Fibroblast of skin of left biceps (primary cell): ENCODE results near the gene TACC2.
"Not testable (repeated sequence)": the region's sequence is repeated elsewhere in the genome, so short reads cannot be mapped to it uniquely, and the experiment has no call there.

Source experiments
- DNase-seq, 2 experiments: peaks; one replicate each; pipeline ENCODE4 v3.0.0-alpha.2; 2013; ENCODE audit warnings: low read depth in 2 of 2

Gene TACC2

GRCh38 chr10:122096181-122096580, 107.2 kb downstream of the TACC2 start:
- DNase-seq, result not testable (repeated sequence)

DNA sequence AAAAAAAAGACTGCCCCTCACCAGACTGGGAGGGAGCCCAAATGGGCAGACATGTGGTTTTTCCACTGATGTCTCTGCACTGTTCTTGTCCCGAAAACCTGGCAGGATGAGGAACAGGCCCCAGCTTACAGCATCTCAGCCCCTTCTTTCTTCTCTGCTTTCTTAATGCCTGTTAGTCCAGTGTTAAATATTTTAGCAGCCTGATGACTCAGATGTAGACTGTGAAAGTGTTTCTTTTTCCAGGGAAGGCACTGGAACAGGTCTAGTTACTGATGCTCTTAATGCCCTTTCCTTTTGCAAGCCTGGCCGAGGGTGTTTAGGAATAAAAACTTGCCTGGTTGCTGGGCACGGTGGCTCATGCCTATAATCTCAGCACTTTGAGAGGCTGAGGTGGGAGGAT, 107.7 kb downstream of the TACC2 start:
- DNase-seq, result no peak

DNA sequence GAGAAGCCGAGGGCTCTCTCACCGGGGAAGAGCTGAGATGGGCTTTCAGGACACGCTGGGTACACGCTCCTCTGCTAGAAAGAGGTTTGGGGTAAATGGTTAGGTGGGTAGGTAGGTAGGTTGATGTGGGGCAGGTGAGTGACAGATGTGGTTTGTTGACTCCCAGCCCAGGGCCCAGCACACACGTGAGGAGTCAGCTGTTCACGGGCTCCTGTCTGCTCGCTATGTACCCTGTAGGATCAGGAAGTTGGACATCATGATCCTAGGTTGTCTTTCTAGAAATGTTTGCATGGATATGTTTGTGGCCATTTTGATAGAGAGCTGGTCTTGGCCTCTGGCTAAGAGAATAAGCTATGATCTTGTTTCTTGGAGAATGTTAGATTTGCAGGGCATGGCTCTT, 109.0 kb downstream of the TACC2 start:
- DNase-seq, result no peak

GRCh38 chr10:122098924-122099323, 110.0 kb downstream of the TACC2 start:
- no peak for DNase-seq

GRCh38 chr10:122099562-122099961, 110.6 kb downstream of the TACC2 start:
- no peak for DNase-seq

GRCh38 chr10:122102146-122102868, 113.3 kb downstream of the TACC2 start:
- no peak for DNase-seq

DNA sequence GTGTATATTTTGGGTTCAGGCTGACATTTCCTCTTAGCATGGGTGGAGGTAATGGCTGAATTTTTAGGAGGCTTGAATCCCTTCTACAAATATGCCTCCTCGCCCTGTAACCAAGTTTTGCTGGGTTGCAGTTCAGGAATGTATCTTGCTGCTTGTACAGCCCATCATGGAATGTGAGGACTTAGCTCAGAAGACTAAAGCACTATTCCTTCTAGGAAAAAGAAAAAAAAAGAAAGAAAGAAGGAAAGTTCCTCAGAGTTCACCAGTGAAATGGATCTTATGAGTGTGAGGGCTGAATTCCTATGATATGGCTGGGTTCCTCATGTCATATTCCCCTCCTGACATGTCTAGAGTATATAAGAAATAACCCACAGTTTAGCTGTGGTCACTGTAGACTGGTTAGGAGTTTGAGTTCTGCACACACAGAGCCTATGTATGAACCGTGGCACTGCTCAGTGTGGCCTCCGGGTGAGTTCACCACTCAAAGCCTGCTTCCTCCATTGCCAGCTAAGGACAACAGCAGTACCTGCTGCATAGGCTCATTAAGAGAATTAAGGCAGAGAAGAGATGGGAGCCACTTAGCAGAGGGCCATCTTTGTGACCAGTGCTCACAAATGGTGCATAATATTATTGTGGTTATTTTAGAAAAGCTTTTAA, 114.0 kb downstream of the TACC2 start:
- DNase-seq, result no peak

- DNase-seq, result no peak
Observed at GRCh38 chr10:122103592-122103991, 114.6 kb downstream of the TACC2 start.

DNA sequence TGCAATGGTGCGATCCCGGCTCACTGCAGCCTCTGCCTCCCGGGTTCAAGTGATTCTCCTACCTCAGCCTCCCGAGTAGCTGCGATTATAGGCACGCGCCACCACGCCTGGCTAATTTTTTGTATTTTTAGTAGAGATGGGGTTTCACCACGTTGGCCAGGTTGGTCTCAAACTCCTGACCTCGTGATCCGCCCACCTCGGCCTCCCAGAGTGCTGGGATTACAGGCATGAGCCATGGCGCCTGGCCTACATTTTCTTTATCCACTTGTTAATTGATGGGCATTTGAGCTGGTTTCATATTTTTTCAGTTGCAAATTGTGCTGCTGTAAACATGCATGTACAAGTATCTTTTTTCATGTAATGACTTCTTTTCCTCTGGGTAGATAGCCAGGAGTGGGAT, 119.8 kb downstream of the TACC2 start:
- not testable (repeated sequence) for DNase-seq

- no peak for DNase-seq
Observed at GRCh38 chr10:122112021-122112616, 123.2 kb downstream of the TACC2 start.

GRCh38 chr10:122112625-122113160, 123.7 kb downstream of the TACC2 start:
- peak; percentile 54 for DNase-seq

GRCh38 chr10:122113161-122113944, 124.4 kb downstream of the TACC2 start:
- no peak for DNase-seq

DNA sequence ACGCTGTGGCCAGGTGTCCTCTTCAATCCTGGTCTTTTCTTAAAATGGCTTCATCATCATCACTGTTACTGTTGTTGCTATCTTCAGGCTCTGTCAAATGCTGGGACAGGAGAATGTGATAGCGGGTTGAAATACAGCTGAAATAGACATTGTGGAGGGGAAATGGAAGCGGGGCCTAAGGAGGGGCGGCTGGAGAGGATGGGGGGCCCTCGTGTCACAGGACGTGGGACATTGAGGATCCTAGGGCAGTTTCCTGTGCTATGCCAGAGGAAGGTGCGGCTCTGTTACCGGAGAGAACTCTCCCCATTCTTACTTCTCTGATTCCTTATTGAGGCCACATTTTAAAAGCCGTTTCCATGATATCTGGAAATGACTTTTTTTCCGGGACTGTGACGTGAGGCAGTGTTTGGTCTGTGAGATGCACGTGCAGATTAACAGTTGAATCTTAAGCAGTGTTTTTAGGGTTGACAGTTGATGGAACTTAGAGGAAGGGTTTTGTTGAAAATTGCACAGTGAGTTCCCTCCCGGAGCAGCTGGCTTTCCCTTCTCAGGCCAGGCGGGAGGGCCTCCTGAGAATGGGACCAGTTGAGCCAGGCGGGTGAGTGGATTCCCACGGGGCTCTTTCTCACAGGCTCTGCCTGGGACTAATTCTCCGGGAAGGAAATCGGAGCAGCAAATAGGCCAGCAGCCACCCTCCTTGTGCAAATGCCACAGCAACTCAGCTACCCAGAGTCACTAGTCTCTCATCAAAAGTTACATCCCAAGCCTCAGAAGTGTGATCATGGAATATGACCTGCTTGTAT, 125.2 kb downstream of the TACC2 start:
- no peak for DNase-seq

DNA sequence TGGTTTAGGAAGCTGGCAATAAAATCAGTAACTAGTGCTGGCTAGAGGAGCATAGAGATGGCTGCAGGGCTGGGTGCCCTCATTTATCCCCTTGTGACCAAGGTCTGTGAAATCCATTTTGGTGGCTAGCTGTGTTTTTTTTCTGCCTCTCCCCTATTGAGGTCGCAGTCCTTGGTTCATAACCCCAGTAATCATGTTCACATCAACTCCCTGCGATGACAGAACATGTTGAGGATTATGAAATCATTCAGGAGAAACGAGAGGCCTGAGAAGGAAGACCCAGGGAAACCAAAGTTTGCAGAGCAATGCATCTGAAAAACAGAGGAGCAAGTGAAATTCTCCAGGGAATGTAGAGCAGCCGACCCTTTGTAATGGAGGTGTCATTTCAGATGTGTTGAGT, 126.9 kb downstream of the TACC2 start:
- DNase-seq, result no peak

GRCh38 chr10:122116331-122116730, 127.4 kb downstream of the TACC2 start:
- no peak for DNase-seq

DNA sequence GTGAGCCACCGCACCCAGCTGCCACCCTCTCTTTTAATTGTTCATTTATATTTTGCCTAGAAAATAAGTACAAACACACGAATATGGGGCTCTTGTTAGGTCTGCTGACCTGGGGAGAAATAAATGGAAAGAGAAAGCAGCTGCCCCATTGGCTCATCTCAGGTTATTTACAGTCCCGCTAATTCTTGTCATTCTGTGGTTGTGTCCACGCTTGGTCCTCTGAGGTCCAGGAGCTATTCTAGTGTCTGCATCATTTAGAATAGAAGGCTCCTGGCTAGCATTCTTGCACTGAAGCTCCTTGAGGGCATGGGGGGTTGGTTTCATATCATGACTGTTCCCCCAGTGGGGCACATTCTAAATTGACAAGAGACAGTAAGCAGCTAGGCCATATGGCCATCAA, 128.5 kb downstream of the TACC2 start:
- no peak for DNase-seq

DNA sequence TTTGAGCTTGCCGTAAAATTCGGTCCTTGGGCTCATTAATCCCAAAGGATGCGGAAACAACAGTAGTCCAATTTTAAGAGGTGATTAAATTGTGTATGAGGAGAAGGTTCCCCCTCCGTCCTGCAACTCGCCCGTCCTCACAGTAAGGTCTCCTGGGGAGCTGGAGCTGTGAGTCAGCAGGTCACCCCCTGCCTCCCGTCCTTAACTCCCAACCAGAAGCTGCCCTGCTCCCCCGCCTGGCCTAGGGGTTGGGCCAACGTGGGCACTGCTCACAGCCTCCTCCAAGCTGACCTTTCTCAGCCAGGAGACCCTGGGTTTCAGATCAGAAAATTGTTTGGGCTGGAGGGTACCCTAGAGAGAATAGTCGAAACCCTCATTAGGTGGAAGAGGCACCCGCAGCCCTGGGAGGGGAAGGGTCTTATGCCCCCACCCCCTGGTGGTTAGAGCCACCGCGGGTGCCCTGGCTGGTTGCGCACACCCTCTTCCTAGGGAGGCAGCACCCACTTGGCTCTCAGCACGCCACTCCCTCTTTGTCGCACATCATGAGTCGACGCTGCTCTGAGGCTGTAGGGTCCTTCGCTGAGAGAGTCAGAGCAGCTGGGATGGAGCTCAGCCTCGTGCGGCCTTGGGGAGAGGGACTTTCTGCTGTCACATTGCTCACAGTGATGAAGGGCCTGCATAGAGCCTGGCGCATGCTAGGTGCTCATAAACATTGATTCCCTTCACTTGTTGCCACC, 131.2 kb downstream of the TACC2 start:
- DNase-seq, result no peak

GRCh38 chr10:122121059-122121458, 132.1 kb downstream of the TACC2 start:
- no peak for DNase-seq

- DNase-seq, result no peak
Observed at GRCh38 chr10:122122493-122122892, 133.5 kb downstream of the TACC2 start.

- no peak for DNase-seq
Observed at GRCh38 chr10:122123186-122123585, 134.2 kb downstream of the TACC2 start.

DNA sequence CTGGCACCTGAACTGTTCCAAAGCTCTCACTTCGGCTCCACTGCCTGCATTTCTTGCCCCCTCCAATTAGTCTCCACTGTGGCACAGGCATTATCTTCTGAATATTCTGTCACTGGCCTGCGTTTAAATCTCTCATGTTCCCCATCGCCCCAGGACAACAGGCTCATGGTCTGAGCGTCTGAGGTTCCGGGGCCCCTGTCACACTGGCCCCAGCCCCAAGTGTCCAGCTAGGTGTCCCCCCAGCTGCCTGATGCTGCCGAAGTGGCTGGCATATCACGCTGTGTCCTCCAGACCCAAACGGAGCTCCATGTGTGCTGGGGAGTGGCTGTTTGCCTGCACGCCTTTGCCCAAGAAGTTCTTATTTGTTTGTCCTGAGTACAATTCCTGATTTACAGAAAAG, 135.4 kb downstream of the TACC2 start:
- DNase-seq, result no peak
